Hematopoietic multipotent progenitor cell treated with erythropoietin and hydrocortisone succinate and interleukin-3 and kit ligand, for 17 days (in vitro differentiated cells): ENCODE measurements around the gene PSORS1C2.

Experiments
- DNase-seq: peaks from one replicate; pipeline ENCODE4 v3.0.0-alpha.2; 2015; ENCODE audit warnings: low spot score

The PSORS1C2 gene

GRCh38 chr6:31139599-31139998 is 733 bp upstream of the PSORS1C2 start:
- no peak for DNase-seq

GRCh38 chr6:31135710-31136109 is 3.2 kb downstream of the PSORS1C2 start:
- no peak for DNase-seq

GRCh38 chr6:31132806-31133205 is 6.1 kb downstream of the PSORS1C2 start:
- DNase-seq, result no peak

GRCh38 chr6:31131595-31131994 is 7.3 kb downstream of the PSORS1C2 start:
- DNase-seq, result no peak

GRCh38 chr6:31130751-31131150 is 8.1 kb downstream of the PSORS1C2 start:
- DNase-seq, result no peak

GRCh38 chr6:31129130-31129529 is 9.7 kb downstream of the PSORS1C2 start:
- no peak for DNase-seq

- peak; percentile 76 for DNase-seq
Measured at GRCh38 chr6:31128093-31128676, 10.7 kb downstream of the PSORS1C2 start.

GRCh38 chr6:31126396-31127175 is 12.3 kb downstream of the PSORS1C2 start:
- DNase-seq, result no peak

GRCh38 chr6:31125586-31126363 is 13.1 kb downstream of the PSORS1C2 start:
- no peak for DNase-seq

- no peak for DNase-seq
Measured at GRCh38 chr6:31125162-31125561, 13.7 kb downstream of the PSORS1C2 start.

- DNase-seq, result no peak
Measured at GRCh38 chr6:31122791-31123706, 15.8 kb downstream of the PSORS1C2 start.

- DNase-seq, result no peak
Measured at GRCh38 chr6:31121131-31121790, 17.6 kb downstream of the PSORS1C2 start.

GRCh38 chr6:31120151-31120915 is 18.5 kb downstream of the PSORS1C2 start, which contains the start of gene CDSN:
Gene CDSN (minus strand): TSS chr6:31120446. CDS start chr6:31120419, 27 bp downstream.
- DNase-seq, result no peak

GRCh38 chr6:31118178-31118577 is 20.7 kb downstream of the PSORS1C2 start:
- DNase-seq, result no peak

- no peak for DNase-seq
Measured at GRCh38 chr6:31116661-31117385, 22.0 kb downstream of the PSORS1C2 start.

GRCh38 chr6:31115941-31116560 is 22.8 kb downstream of the PSORS1C2 start:
- DNase-seq, result no peak

- no peak for DNase-seq
Measured at GRCh38 chr6:31114970-31115849, 23.7 kb downstream of the PSORS1C2 start.

GRCh38 chr6:31114541-31114878 is 24.4 kb downstream of the PSORS1C2 start, which contains the start of gene PSORS1C1:
Gene PSORS1C1 (plus strand): TSS chr6:31114800. CDS start chr6:31129633, 14,833 bp downstream.
- DNase-seq, result no peak
